Gastrocnemius medialis (tissue), 4 donors: Measurements from ENCODE around the gene TDRD3. TPM values are rescaled to one million over a fixed set of nuclear protein-coding genes. Genes with fewer than 3 reads are reported as not detected.

ENCODE experiments used
- ATAC-seq, 2 donors: fragments of 150-250 bp; one replicate each; pipeline ENCODE4 v1.9.1; 2016
- DNase-seq, 2 donors: peaks; one replicate each; pipeline ENCODE4 v3.0.0-alpha.2; 2019
- H3K27ac ChIP-seq, 4 donors: fragments of 200-600 bp; sonication (generic); 1 replicate in 1 of 4; 2 replicates in 3 of 4; pipeline ENCODE4 v1.5.1; 2016 to 2018; ENCODE audit warnings: mild to moderate bottlenecking in 2 of 4, moderate library complexity in 1 of 4
- H3K27me3 ChIP-seq, 3 donors: fragments of 200-600 bp; sonication (generic) in 2 of 3; 1 replicate in 1 of 3; 2 replicates in 2 of 3; pipeline versions ENCODE4 v1.5.1 to v1.6.0; 2016 to 2019; ENCODE audit warnings: mild to moderate bottlenecking in 1 of 3, moderate library complexity in 1 of 3
- H3K36me3 ChIP-seq, 2 donors: fragments of 200-600 bp; sonication (generic) in 1 of 2; one replicate each; pipeline ENCODE4 v1.5.1; 2017 to 2018
- H3K4me1 ChIP-seq, 2 donors: fragments of 200-600 bp; sonication (generic) in 1 of 2; one replicate each; pipeline ENCODE4 v1.5.1; 2016 to 2017; ENCODE audit warnings: mild to moderate bottlenecking in 2 of 2
- H3K4me3 ChIP-seq, 4 donors: fragments of 200-600 bp; sonication (generic) in 3 of 4; 1 replicate in 1 of 4; 2 replicates in 3 of 4; pipeline ENCODE4 v1.5.1; 2016 to 2019; ENCODE audit warnings: mild to moderate bottlenecking in 2 of 4
- H3K9me3 ChIP-seq, 3 donors: fragments of 200-600 bp; sonication (generic) in 2 of 3; 1 replicate in 1 of 3; 2 replicates in 2 of 3; pipeline ENCODE4 v1.5.1; 2016 to 2019
- POLR2A ChIP-seq, 2 donors: fragments of 450-650 bp; IDR thresholded peaks; one replicate each; pipeline ENCODE4 v1.6.1; 2017; ENCODE audit warnings: antibody characterized with exemption in 2 of 2, mild to moderate bottlenecking in 2 of 2, moderate library complexity in 2 of 2
- in situ Hi-C, 4 donors: fragments of 200-750 bp; cut with MboI; loops; one replicate each; pipeline versions ENCODE4 v1.15.0 to v1.8.0; 2017; ENCODE audit warnings: low sequenced_read_pairs in 4 of 4
- intact Hi-C: fragments of 100-400 bp; cut with DNase I; formaldehyde crosslinking; loops from one replicate; pipeline ENCODE4 v1.15.1; 2023; ENCODE audit warnings: low total_unique reads
- total RNA-seq, 4 donors: library from RNA; depleted of rRNA; stranded (reverse); fragments of >200 nt; gene quantifications; one replicate each; pipeline versions ENCODE4 v1.1.0 to v1.2.3, GENCODE V29; 2016
- TF ChIP-seq, protein P1 (sequence below), 5 experiments: fragments of 450-650 bp in 3 of 5; fragments of 200-600 bp in 2 of 5; sonication (generic) in 2 of 5; IDR thresholded peaks in 4 of 5; conservative IDR thresholded peaks in 1 of 5; 1 replicate in 4 of 5; 2 replicates in 1 of 5; pipeline ENCODE4 v1.5.1; 2016 to 2019; ENCODE audit warnings: antibody characterized with exemption in 5 of 5, mild to moderate bottlenecking in 3 of 5, moderate library complexity in 3 of 5

Gene TDRD3
- total RNA-seq, 4 donors from 2014 or later: 13.1 to 37.8 (median 17.7) TPM

- TF ChIP-seq POLR2A (IDR thresholded peaks at IDR 0.05): no peak
- TF ChIP-seq, protein P1, sequence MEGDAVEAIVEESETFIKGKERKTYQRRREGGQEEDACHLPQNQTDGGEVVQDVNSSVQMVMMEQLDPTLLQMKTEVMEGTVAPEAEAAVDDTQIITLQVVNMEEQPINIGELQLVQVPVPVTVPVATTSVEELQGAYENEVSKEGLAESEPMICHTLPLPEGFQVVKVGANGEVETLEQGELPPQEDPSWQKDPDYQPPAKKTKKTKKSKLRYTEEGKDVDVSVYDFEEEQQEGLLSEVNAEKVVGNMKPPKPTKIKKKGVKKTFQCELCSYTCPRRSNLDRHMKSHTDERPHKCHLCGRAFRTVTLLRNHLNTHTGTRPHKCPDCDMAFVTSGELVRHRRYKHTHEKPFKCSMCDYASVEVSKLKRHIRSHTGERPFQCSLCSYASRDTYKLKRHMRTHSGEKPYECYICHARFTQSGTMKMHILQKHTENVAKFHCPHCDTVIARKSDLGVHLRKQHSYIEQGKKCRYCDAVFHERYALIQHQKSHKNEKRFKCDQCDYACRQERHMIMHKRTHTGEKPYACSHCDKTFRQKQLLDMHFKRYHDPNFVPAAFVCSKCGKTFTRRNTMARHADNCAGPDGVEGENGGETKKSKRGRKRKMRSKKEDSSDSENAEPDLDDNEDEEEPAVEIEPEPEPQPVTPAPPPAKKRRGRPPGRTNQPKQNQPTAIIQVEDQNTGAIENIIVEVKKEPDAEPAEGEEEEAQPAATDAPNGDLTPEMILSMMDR (IDR thresholded peaks at IDR 0.05 in 4 of 5, conservative IDR thresholded peaks at IDR 0.05 in 1 of 5): no peak
- ATAC-seq: no peak
- in situ Hi-C loops: no loop called here
- Histone ChIP-seq H3K27me3 (no peaks in the 10 kb centered on the region), H3K4me3 (no peak overlapping the region), H3K4me1 (no peaks in the 10 kb centered on the region), H3K36me3 (peaks cover 2 to 18% of the 10 kb centered on the region in 2 donors), H3K9me3 (no peaks in the 10 kb centered on the region), H3K27ac (no peak overlapping the region)
- no peak for DNase-seq
- intact Hi-C loops: no loop called here
These were observed 95.2 kb downstream of the TDRD3 start for GRCh38 chr13:60492187-60492586.

GRCh38 chr13:60494296-60494695 lies 97.3 kb downstream of the TDRD3 start:
- in situ Hi-C loops: no loop called here
- TF ChIP-seq, protein P1 (IDR thresholded peaks at IDR 0.05 in 4 of 5, conservative IDR thresholded peaks at IDR 0.05 in 1 of 5): no peak
- TF ChIP-seq POLR2A (IDR thresholded peaks at IDR 0.05): no peak
- ATAC-seq (no peak), DNase-seq (no peak)
- intact Hi-C loops: no loop called here
- H3K27ac ChIP-seq: no peak overlapping the region
- H3K36me3 ChIP-seq: peaks cover 0 to 21% of the 10 kb centered on the region in 2 donors
- H3K9me3 ChIP-seq: no peaks in the 10 kb centered on the region
- H3K4me1 ChIP-seq: no peaks in the 10 kb centered on the region
- no peaks in the 10 kb centered on the region for H3K27me3 ChIP-seq
- no peak overlapping the region for H3K4me3 ChIP-seq

- H3K27me3 ChIP-seq: no peaks in the 10 kb centered on the region
- H3K27ac ChIP-seq: no peak overlapping the region
- DNase-seq (no peak), ATAC-seq (no peak)
- no peaks in the 10 kb centered on the region for H3K9me3 ChIP-seq
- H3K4me1 ChIP-seq: no peaks in the 10 kb centered on the region
- in situ Hi-C loops (no loop called here), intact Hi-C loops (no loop called here)
- TF ChIP-seq POLR2A (IDR thresholded peaks at IDR 0.05): no peak
- TF ChIP-seq, protein P1 (IDR thresholded peaks at IDR 0.05 in 4 of 5, conservative IDR thresholded peaks at IDR 0.05 in 1 of 5): no peak
- H3K36me3 ChIP-seq: peaks cover 0 to 56% of the 10 kb centered on the region in 2 donors
- H3K4me3 ChIP-seq: no peak overlapping the region
These were observed 104.2 kb downstream of the TDRD3 start for GRCh38 chr13:60501236-60501635.

DNA sequence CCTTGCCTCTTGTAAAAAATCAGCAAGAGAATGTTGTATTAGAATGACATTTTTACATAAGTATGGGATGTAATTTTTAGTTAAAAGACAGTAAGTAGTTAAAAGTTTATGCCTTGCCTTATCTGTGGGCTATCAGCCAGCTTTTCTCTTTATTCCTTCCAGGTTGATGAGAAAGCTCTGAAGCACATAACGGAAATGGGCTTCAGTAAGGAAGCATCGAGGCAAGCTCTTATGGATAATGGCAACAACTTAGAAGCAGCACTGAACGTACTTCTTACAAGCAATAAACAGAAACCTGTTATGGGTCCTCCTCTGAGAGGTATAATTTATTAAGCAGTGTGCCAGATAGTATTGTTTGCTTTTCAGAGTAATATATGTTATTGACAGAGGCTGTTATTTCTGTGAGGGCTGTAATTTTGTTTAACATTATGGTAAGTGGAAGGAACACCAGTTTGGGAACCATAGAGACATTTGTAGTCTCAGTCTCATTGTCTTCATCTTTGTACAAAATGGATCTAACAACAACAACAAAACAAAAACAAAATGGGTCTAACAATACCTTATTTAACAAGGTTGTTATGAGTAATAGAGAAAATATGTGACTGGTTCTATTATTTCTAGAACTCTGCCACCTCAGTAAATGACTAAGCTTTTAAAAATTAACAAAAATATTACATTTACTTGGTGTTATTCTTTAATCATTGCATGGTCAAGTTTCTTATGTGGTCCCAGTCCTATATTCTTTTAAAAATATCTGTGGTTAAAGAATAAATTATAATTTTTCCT lies 112.8 kb downstream of the TDRD3 start:
- Histone ChIP-seq H3K27ac (no peak overlapping the region), H3K4me3 (no peak overlapping the region), H3K9me3 (no peaks in the 10 kb centered on the region), H3K36me3 (peaks cover 0 to 25% of the 10 kb centered on the region in 2 donors), H3K27me3 (no peaks in the 10 kb centered on the region), H3K4me1 (no peaks in the 10 kb centered on the region)
- TF ChIP-seq, protein P1 (IDR thresholded peaks at IDR 0.05 in 4 of 5, conservative IDR thresholded peaks at IDR 0.05 in 1 of 5): no peak
- no peak for TF ChIP-seq POLR2A (IDR thresholded peaks at IDR 0.05)
- in situ Hi-C loops (no loop called here), intact Hi-C loops (no loop called here)
- no peak for ATAC-seq
- no peak for DNase-seq
